GM18511 (cell line): ENCODE results near the gene HTR6.

ENCODE experiments used
- ATAC-seq: cut with Tn5 transposase; IDR thresholded peaks from one replicate; pipeline ENCODE4 v1.9.1; 2021; ENCODE audit warnings: mild to moderate bottlenecking, moderate library complexity; ENCODE audit not compliant: unreplicated experiment

The HTR6 gene

DNA sequence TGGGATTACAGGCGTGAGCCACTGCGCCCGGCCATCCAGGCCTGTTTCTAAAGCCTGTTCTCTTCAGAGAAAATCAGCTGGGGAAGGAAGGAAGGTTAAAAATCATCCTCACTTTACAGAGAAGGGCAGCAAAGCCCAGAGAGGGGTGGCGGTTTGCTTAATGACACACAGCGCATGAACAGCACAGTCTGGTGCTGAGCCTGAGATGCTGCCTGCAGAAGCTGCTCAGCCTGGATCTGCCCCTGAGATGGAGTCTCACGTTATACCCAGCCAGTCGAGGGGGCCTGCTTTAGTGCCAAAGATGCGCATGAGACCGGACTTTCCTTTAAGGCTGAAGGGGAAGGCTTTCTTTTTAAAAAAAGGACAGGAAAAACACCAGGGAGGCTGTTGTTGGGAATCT is 21.3 kb downstream of the HTR6 start:
- no peak for ATAC-seq

DNA sequence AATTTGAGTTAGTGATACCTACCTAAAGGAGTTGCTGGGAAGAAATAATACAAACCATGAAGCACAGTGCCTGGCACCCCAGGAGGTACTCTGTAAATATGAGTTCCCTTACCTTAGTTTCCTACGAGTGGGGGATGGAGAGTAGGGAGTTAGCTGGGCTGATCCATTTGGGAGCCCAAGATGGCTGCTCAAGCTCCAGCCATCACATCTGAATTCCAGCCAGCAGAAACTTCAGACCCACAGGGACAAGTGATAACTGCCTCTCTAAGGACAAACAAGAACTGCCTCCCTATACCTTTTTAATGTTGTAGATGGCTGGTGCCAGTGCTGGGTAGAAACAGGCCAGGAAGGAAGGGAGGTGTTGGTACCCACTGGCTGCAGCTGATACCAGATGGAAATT is 22.7 kb downstream of the HTR6 start:
- no peak for ATAC-seq

DNA sequence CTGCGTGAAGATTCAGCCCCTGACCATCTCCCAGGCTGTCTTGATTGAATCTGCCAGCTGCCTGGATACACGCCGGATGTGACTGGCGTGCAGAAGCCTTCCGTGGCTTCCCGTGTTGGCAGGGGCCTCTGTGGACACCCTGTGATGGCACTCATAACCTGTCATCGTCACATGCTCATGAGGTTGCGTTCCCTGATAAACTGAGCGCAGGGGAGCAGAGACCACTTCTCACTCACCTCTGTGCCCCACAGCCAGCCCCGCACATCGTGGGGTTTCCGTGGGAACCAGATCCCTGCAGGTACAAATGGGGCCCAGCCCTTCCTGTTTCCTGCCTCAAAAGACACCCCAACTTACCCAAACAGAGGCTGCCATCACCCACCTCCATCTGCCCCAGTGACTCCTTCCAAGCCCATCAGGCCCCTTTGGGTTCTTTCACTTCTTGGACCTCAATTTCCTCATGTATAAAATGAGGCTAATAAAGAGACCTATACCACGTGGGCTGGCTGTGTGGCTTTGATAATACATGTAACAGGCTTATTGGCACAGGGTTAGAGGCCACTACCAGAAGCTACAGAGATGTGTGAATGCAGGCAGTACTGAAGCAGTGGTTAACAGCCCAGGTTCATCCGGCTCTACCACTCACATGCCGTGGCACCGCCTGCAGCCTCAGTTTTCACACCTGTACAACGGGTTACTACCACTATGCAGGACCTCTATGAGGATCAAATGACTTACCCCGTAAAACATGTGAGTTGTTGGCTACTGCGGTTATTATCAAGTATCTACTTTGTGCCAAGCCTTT is 23.6 kb downstream of the HTR6 start:
- no peak for ATAC-seq

DNA sequence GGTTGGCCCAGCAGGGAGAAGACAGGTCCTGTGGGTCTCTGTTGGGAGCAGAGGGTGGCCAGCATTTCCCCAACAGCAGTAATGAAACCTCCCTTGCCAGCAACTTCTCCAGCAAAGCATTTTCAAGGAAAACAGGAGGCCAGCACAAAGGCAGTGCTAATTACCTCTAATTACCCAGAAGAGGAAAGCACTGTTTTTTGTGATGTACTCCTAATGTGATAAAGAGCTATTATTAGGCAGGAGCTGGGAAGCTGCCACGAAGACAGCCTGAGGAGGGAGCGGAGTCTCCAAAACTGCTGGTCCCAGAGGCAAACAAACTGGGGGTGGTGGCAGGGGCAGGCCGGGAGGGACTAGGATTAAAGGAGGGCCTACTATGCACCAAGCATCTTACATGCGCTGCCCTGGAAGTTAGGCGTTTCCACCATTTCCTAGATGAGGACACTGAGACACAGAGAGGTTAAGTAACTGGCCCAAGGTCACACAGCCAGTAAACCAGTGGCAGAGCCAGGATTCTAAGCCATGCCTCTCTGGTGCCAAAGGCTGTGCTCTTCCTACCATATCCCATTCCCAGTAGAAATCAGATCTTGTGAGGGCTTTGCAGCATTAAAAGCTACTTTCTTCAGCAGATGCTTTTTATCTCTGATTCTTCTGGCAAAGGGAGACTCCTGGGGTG is 24.5 kb downstream of the HTR6 start:
- ATAC-seq = no peak

DNA sequence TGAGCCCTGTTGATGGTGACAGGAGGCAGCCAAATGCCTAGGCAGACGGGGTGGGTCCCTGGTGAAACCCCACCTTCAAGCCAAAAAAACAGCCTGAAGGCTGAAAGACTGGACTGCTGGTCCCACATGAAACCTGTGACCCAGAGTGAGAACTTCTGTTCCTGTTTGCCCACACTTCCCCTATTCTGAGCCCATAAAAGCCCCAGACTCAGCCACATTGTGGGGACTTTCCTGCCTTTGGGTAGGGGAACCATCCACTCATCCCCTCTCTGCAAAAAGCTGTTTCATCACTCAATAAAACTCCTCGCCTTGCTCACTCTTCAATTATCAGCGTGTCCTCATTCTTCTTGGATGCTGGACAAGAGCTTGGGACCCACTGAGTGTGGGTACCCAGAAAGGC is 25.2 kb downstream of the HTR6 start:
- no peak for ATAC-seq

DNA sequence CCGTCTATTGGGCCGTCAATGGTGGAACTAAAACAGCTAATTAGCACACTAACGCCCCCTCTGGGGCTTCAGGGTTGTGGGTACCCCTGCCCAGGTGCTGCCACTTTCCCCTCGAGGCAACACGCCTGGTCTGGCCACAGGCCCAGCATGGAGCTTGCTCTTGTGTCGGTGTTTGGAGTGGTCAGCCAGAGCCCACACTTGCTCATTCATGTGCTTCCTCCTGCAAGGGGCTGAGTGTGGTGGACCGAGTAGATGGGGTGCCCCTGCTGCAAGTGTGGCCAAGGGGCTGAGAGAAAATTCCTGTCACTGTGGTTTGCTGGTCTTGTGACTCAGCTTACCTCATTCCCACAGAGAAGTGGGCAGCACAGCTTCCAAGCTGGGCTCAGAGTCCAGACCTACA is 25.7 kb downstream of the HTR6 start:
- ATAC-seq = no peak

DNA sequence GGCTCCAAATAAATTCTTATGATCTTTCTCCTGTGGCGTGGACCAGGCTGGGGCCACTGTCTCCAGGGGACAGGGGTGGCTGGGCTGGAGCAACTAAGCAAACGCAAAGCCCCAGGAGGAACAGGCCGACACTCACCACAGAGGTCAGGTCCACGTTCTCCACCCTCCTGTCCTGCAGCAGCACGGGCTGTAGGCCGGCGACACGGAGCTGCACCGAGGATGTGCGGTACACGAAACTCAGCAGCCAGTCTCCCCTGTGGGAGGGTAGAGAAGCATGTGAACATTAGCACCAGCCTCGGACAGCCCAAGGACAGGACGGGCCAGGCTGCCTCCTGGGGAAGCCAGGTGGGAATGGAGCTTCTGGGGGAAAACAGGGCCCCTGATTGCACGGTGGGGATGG is 29.6 kb downstream of the HTR6 start:
- no peak for ATAC-seq

DNA sequence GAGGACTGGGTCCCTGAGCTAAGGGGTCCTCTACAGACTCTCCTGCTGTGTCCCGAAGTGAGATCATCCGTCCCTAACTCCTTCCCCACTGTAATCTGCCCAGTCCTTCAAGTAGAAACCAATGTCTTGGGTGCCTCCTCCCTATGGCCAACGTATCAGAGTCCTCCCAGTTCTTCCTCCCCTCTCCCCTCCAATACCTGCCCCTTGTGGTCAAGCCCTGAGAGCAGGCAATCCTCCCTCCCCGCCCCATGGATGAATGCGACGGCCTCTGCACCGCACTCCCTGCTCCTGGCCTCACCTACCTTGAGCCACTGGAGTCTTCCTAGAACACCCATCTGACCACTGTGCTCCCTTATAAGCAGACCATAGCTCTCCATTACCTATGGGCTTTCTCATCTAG is 31.1 kb downstream of the HTR6 start:
- no peak for ATAC-seq

DNA sequence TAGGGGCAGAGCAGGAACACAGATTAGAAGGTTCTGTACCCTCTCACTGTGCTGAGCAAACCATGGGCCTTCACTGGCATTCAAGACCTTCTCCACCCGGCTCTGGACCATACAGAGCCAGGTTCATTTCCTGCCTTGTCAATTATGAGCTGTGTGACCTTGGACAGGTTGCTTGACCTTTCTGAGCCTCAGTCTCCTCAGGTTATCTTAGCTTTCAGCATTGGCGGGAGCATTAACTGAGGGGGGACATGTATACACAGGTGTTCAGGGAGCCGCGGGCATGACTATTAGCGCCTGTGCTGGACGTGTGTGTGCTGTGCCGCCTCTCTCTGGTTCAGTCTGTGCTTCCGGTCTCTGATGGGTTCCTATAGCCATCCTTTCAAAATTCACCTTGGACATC is 32.1 kb downstream of the HTR6 start:
- ATAC-seq = no peak

DNA sequence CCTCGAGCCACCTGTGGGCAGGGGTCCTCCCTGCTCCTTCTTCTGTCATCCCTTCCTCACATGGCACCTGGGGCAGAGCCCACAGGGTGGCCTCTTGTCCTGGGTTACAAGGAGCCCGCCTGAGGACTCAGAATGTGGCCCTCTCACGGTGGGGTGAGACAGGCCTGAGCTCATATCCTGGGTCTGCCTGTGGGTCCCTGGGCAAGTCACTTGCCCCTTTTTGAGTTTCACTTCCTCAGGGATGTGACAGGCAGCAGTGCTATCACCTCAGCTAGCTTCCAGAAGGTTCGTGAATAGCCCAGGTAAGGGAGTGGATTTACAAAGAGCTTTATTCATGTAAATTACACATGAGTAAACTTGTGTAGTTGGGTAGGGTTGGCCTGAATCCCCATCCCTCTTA is 33.5 kb downstream of the HTR6 start:
- no peak for ATAC-seq

DNA sequence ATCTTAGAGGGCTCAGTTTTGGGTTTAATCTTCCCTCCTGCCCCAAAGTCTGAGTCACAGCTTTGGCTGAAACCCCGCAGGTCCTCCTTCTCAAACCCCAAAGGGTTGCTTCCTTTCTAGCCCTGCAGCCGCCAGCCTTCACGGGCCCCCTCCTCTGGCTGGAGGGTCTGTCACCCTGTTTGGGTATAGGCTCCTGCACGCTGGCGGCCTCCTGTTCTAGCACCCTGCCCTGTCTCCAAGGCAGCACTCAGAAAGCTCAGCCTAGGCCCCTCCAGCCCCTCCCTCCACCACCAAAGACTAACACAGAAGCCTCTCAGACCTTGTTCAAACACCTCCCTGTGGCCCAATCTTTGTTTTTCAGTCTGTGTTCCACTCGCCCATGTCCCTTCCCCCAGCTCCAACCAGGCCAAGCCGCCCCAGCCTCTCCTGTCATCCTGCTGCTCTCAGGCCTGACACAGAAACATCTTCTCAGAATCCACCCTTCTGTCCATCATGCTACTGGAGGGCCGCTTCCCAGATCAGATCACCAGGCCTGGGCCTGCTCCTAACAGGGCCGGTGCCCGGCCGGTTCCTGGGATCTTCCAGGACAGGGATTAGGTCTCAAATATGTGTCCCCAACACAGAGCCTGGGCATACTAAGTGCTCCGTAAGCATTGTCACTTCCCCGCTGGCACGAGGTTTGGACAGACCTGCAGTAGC is 35.6 kb downstream of the HTR6 start:
- ATAC-seq = no peak

DNA sequence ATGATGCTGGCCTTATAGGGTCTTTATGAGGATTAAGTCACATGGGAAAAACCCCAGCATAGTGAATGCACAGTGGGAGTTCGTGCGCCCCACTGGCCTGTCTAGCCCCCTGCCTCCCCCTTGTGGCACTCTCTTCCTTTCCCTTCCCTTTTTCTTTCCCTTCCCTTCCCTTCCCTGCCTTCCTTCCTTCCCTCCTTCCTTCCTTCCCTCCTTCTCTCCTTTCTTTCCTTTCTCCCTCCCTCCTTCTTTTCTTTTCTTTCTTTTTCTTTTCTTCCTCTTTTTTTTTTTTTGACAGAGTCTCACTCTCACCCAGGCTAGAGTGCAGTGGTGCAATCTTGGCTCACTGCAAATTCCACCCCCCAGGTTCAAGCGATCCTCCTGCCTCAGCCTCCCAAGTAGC is 38.6 kb downstream of the HTR6 start:
- no peak for ATAC-seq

DNA sequence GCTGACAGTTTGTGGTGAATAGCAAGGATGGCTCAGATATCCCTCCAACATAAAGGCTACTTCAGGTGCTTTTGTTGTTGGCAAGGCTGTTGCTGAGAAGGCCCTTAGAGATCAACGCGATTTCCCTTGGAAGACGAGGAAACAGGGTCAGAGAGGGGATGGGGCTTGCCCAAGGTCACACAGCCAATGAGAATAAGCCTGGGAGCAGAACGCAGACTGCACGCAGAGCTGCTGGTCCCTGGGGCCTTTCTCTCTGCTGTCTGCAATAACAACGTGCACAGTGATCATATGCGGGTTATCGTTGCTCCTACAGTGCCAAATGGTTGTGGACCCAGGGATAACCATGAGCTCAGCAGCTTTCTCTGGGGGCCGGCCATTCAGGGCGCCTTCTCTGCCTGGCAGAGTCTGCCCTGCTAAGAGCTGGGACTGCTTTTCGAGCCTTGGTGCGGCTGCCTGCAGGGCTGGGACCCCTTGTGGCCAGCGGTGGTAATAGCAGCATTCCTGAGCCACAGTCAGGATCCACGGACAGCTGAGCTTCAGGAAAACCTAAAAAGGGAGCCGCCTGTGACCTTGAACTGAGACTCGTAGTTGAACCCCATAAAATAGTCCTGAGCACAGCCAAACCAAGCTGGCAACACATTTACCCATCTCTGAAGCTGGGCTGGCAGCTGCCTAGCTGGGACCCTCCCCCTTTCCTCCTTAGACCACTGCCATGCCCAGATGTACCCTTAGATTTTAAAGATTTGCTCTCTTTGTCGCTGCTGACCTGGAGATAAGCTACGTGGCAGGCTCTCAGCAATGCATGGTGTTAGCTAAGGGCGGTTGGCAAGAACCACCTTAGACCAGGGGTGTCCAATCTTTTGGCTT is 39.8 kb downstream of the HTR6 start:
- no peak for ATAC-seq

DNA sequence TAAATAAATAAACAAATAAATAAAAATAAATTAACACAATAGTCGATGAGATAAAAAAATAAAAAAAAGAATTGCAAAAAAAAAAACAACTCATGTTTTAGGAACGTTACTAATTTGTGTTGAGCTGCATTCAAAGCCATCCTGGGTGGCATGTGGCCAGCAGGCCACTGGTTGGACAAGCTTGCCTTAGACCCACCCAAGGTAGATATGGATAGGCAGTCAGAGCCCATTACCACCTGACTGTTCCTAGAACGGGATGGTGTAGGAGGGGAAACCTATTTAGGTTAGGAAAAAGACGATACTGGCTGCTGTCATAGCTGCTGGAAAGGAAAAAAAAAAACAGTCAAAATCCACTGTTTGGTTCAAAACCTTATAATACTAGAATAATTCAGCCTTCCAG is 40.8 kb downstream of the HTR6 start:
- no peak for ATAC-seq

DNA sequence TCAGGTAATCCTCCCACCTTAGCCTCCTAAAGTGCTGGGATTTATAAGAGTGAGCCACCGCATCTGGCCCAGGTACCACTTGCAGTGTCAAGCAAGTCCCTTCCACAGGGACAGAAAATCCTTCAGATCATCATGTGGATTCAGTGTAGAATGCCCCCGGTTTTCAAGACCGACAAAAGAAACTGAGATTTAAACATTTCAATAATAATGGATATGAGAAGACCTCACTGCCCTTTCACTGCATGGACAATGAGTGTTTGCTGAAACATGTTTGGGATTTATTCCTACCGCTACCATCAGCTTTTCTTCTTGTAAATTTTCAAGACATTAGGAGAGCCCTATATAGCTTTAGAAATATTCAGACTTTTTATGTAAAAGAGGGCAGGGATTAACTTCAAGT is 41.5 kb downstream of the HTR6 start:
- ATAC-seq = no peak

DNA sequence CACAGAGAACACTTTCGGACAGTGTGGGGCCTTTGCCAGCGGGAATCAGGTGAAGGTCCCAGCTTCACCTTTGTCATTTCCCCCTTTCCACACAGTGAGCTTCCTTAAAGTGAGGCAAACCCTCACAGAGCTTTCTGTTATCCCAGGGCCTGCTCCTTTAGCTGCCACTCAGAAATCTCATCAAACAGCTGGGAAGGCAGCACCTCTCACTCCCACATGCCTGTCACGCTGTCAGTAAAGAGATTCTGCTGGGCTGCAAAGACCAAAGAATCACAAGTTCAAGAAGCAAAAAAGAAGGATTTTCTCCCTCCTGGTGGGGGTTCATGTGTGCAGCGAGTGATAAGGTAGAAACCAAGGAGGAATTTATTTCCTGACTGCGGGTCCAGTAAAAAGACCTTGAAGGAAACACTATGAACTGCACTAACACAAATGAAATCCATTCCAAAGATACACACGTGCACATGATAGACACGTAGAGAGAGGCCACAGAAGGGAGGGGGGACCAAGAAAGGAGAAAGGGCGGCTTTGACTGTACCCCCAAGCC is 44.0 kb downstream of the HTR6 start:
- ATAC-seq = no peak

DNA sequence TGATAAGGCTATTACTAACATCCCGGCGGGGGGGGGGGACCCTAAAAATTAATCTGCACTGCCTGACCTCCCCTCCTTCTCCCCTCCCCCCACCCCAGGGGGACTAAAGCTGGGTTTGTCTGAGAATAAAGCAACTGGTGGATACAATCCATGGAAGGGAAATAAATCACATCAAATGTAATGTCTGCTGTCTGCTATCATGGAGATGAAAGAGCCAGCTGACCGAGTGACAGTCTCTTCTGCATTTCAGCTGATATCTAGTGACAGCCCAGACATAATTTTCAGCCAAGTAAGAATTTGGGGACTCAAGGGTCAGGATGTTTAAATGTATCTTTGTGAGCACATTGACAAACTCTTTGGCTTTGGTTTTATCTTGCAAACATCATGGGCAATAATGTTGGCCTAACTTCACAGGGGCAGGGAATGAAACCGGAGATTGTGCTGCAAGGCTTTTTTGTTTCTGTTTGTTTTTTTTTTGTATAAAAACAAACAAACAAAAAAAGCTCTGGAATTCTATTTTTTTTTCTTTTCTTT is 44.7 kb downstream of the HTR6 start:
- no peak for ATAC-seq

DNA sequence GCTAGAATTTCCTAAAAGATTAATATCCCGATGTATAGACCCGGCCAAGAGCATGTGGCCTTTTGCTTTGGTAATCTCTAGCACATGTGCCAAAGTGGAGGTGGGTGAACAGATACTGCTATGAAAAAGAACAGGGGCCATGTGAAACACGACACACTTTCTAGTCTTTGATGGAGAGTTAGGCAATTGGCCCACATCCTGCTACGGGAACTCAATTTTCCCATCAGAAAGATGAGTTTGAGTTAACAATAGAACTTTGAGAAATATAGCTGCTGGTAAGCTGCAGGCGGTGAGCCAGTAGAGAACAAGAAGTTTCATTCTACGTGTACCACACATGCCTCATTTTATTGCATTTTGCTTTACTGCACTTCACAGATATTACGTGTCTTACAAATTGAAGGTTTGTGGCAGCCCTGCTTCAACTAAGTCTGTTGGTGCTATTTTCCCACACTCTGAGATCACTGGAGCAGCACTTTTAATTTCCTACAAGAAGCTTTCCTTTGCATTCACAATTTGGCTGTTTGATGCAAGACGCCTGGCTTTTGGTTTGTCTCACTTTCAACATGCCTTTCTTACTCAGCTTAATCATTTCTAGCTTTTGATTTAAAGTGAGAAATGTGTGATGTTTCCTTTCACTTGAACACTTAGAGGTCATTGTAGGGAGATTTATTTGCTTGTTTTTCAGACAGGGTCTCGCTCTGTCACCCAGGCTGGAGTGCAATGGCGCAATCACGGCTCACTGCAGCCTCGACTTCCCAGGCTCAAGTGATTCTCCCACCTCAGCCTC is 46.3 kb downstream of the HTR6 start:
- ATAC-seq = peak; percentile 84

DNA sequence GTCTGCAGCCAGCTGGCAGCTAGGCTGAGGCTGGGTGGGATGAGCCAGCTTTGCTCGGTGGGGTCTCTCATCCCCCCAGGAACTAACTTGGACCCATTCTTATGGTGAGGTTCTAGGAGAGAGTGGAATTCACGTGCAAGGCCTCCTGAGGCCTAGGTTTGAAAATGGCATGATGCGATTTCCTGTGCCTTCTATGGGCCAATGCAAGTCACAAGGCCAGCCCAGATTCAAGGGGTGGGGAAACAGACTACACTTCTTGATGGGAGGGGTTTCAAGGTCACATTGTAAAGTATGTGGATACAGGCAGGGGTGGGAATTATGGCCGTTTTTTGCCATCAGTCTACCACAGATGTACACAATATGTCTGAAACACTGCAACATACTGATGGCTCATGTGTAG is 48.3 kb downstream of the HTR6 start:
- no peak for ATAC-seq
